Measurements from ENCODE around the gene MAD2L1BP.

DNA sequence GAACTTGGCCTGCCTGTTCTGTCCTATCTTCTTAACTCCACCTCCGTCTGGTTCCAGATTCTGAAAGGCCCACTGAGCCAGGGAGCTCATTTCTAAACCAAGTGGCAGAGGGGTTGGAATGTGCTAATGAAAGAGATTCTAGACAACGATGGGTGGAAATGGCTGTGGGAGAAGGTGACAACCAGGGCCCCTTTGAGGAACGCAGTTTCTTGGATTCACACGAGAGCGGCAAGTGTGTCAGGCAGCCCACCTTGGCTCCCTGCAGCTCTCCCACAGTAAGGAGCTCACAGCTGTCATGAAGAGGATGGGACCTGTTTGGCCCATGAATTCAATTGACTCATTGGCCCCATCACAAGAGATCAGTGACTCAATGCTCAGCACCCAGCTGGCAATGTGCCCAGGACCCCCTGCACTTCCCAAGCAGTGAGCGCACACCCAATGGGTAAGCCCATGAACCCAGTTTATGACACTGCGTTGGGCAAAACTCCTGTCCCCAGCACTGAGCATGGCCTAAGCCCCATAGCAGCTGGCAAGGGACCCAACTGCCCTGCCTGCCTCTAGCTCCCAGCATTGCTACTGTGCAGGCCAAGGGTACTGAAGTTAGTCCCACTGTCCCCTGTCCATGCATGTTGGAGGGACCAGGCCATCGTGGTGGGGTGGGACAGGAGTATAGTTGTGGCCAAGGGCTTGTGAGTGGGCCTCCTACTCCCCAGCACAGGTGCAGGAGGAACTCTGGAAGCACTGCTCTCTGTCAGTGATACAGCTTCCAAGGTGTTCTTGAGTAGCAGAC, 35.6 kb downstream of the MAD2L1BP start:
- TF ChIP-seq EZH2 (conservative IDR thresholded peaks at IDR 0.05; ENCODE audit: low read depth, low read length) (no peak), IKZF1 (IDR thresholded peaks at IDR 0.05) (no peak)
